K562 (cell line): ENCODE data around the gene C19orf85. TPM values are rescaled to one million over a fixed set of nuclear protein-coding genes. Genes with fewer than 3 reads are reported as not detected.
A peak's percentile ranks its signal among the peaks of the same experiment; 100 is the strongest.

Experiments
- ATAC-seq: fragments of 200-7000 bp; cut with Tn5 transposase; 3 replicates; pipeline ENCODE4 v1.9.1; 2020; ENCODE audit warnings: moderate library complexity
- BruUV-seq: library from RNA; stranded (reverse); fragments of 400-500 nt; replicated peaks from 2 replicates; lab custom pipeline; 2021; lab: Mats Ljungman, UMichigan
- CTCF ChIA-PET: fragments of 300-600 bp; formaldehyde crosslinking; extraction: SDS; loops from one replicate; lab custom pipeline; 2021; ENCODE audit warnings: low intra/inter-chr PET ratio; lab: Yijun Ruan, JAX
- POLR2A ChIA-PET: fragments of 300-600, 350-650 bp; sonication (Branson Sonifier 250); formaldehyde crosslinking; extraction: SDS; loops from one replicate; lab custom pipeline; 2021; ENCODE audit warnings: antibody characterized with exemption, inconsistent platforms; lab: Yijun Ruan, JAX
- DNase-seq, 4 experiments: peaks; one replicate each; pipeline versions ENCODE4 v3.0.0 to v3.0.0-alpha.2; 2011 to 2018; ENCODE audit warnings: low spot score in 3 of 4, mixed read lengths in 3 of 4; ENCODE audit errors: extremely low read depth in 1 of 4
- FAIRE-seq: peaks from 2 replicates; lab custom pipeline; 2011; peaks lifted over from hg19 to GRCh38; lab: Jason Lieb, UNC
- H2AFZ ChIP-seq: 2 replicates; pipeline ENCODE4 v1.6.0; 2011; ENCODE audit warnings: low read depth, low read length, control low read depth, inconsistent platforms
- H3K27ac ChIP-seq: fragments of 200-600 bp; 3 replicates; pipeline ENCODE4 v1.8.0; 2011; ENCODE audit warnings: low read depth, mild to moderate bottlenecking, control low read depth, inconsistent platforms, low read length, moderate library complexity, mixed read lengths; ENCODE audit errors: extremely low read depth
- H3K27me3 ChIP-seq, 2 experiments: fragments of 300-600 bp in 1 of 2; 2 replicates in 1 of 2; 3 replicates in 1 of 2; pipeline versions ENCODE4 v1.6.0 to v1.8.0; 2011; ENCODE audit warnings: inconsistent platforms in 2 of 2, low read length in 2 of 2, mild to moderate bottlenecking in 1 of 2, mixed read lengths in 1 of 2, moderate library complexity in 1 of 2; ENCODE audit not compliant: control insufficient read depth in 2 of 2, insufficient read depth in 2 of 2
- H3K36me3 ChIP-seq: fragments of 300-600 bp; 3 replicates; pipeline ENCODE4 v1.8.0; 2011; ENCODE audit warnings: mild to moderate bottlenecking, low read length, inconsistent platforms; ENCODE audit not compliant: control insufficient read depth, insufficient read depth
- H3K4me1 ChIP-seq, 2 experiments: fragments of 200-600 bp in 1 of 2; replicated peaks in 1 of 2; 2 replicates in 1 of 2; 3 replicates in 1 of 2; pipeline versions ENCODE4 v1.5.1 to v1.8.0; 2011; ENCODE audit warnings: inconsistent platforms in 2 of 2, low read length in 2 of 2, mild to moderate bottlenecking in 1 of 2, mixed read lengths in 1 of 2, moderate library complexity in 1 of 2; ENCODE audit not compliant: control insufficient read depth in 2 of 2, insufficient read depth in 2 of 2
- H3K4me2 ChIP-seq: 2 replicates; pipeline ENCODE4 v1.6.1; 2011; ENCODE audit warnings: low read length, control low read depth, inconsistent platforms, mixed read lengths; ENCODE audit not compliant: insufficient read depth
- H3K4me3 ChIP-seq: fragments of 200-600 bp; sonication (generic), shearing (Covaris generic); 2 replicates; pipeline ENCODE4 v1.5.1; 2016; ENCODE audit warnings: control low read depth, inconsistent platforms
- H3K79me2 ChIP-seq: fragments of 200-600 bp; 3 replicates; pipeline ENCODE4 v1.8.0; 2011; ENCODE audit warnings: low read length, inconsistent platforms; ENCODE audit not compliant: control insufficient read depth, insufficient read depth
- H3K9ac ChIP-seq, 2 experiments: 2 replicates each; pipeline versions ENCODE4 v1.6.0 to v1.6.1; 2011; ENCODE audit warnings: low read depth in 2 of 2, low read length in 2 of 2, control low read depth in 1 of 2, inconsistent platforms in 1 of 2, mild to moderate bottlenecking in 1 of 2, mixed read lengths in 1 of 2; ENCODE audit not compliant: insufficient read depth in 1 of 2
- H3K9me1 ChIP-seq: one replicate; pipeline ENCODE4 v1.6.0; 2011; ENCODE audit warnings: inconsistent platforms, mild to moderate bottlenecking, low read length, moderate library complexity; ENCODE audit not compliant: control insufficient read depth, insufficient read depth
- H3K9me3 ChIP-seq: replicated peaks from 2 replicates; pipeline ENCODE4 v1.5.1; 2011; ENCODE audit warnings: low read depth, low read length, inconsistent platforms; ENCODE audit not compliant: control insufficient read depth, insufficient read depth
- H4K20me1 ChIP-seq: replicated peaks from 2 replicates; pipeline ENCODE4 v1.6.1; 2011; ENCODE audit warnings: low read length, inconsistent platforms, mixed read lengths; ENCODE audit not compliant: control insufficient read depth, insufficient read depth
- ATF1 ChIP-seq, 2 experiments: fragments of 450-650 bp in 1 of 2; IDR thresholded peaks; 2 replicates each; pipeline ENCODE4 v1.6.1; 2016; ENCODE audit warnings: missing compliant biosample characterization in 1 of 2, missing genetic modification characterization in 1 of 2
- BHLHE40 ChIP-seq: IDR thresholded peaks from 2 replicates; pipeline ENCODE4 v1.6.1; 2011; ENCODE audit warnings: low read length, improper control_type of control experiment
- CBFA2T2 ChIP-seq: fragments of 450-650 bp; conservative IDR thresholded peaks from 2 replicates; pipeline ENCODE4 v1.6.1; 2017; ENCODE audit warnings: mild to moderate bottlenecking
- CREM ChIP-seq: IDR thresholded peaks from 2 replicates; pipeline ENCODE4 v1.6.1; 2014; ENCODE audit warnings: antibody characterized with exemption, low read depth
- FOXK1 ChIP-seq: sonication (generic); formaldehyde crosslinking; IDR thresholded peaks from 2 replicates; pipeline ENCODE4 v1.8.0; 2022; ENCODE audit warnings: missing genetic modification reagents, mild to moderate bottlenecking, borderline replicate concordance
- FOXM1 ChIP-seq, 2 experiments: fragments of 450-650 bp in 1 of 2; sonication (generic) in 1 of 2; formaldehyde crosslinking in 1 of 2; IDR thresholded peaks; 2 replicates each; pipeline versions ENCODE4 v1.6.1 to v1.9.0; 2017 to 2022; ENCODE audit warnings: low read depth in 2 of 2, mild to moderate bottlenecking in 2 of 2, missing genetic modification reagents in 1 of 2, moderate library complexity in 1 of 2
- KDM1A ChIP-seq, 2 experiments: fragments of 450-650 bp; IDR thresholded peaks; 2 replicates each; pipeline ENCODE4 v1.6.1; 2016; ENCODE audit warnings: mild to moderate bottlenecking in 2 of 2
- KDM2B ChIP-seq: fragments of 250-450 bp; sonication (Bioruptor Pico); IDR thresholded peaks from 2 replicates; pipeline ENCODE4 v1.8.0; 2021; ENCODE audit warnings: mild to moderate bottlenecking, moderate library complexity
- PHB2 ChIP-seq: fragments of 450-650 bp; IDR thresholded peaks from 2 replicates; pipeline ENCODE4 v1.6.1; 2017; ENCODE audit warnings: low read depth
- SMAD4 ChIP-seq: fragments of 250-450 bp; sonication (Bioruptor Pico); conservative IDR thresholded peaks from 2 replicates; pipeline ENCODE4 v1.8.0; 2021; ENCODE audit warnings: inconsistent platforms, mild to moderate bottlenecking, moderate library complexity
- XRCC3 ChIP-seq: fragments of 450-650 bp; IDR thresholded peaks from 2 replicates; pipeline ENCODE4 v1.6.1; 2017; ENCODE audit warnings: mild to moderate bottlenecking, moderate library complexity
- ZNF12 ChIP-seq: sonication (generic); formaldehyde crosslinking; IDR thresholded peaks from 2 replicates; pipeline ENCODE4 v1.4.0; 2020; ENCODE audit warnings: mild to moderate bottlenecking, missing genetic modification reagents
- ZNF324 ChIP-seq: fragments of 250-450 bp; sonication (Bioruptor Pico); IDR thresholded peaks from 2 replicates; pipeline ENCODE4 v1.4.0; 2020; ENCODE audit warnings: mild to moderate bottlenecking
- WGBS: fragments of 100-300 bp; shearing (Covaris generic); methylation state at CpG from one replicate; pipeline ENCODE4 v1.1.6; 2016; ENCODE audit warnings: low coverage, mixed read lengths; ENCODE audit not compliant: insufficient coverage; ENCODE audit errors: missing lambda C conversion rate; 5-methylcytosine and 5-hydroxymethylcytosine counted together
- in situ Hi-C: fragments of 300-500 bp; cut with MboI; formaldehyde crosslinking; loops from 4 replicates; pipeline ENCODE4 v1.15.0; 2018; ENCODE audit warnings: inconsistent platforms, mixed read lengths
- intact Hi-C: fragments of 100-400 bp; cut with micrococcal nuclease; formaldehyde crosslinking; loops from 2 replicates; pipeline ENCODE4 v1.14.2; 2022
- polyA plus RNA-seq, 8 experiments: library from polyadenylated mRNA; depleted of rRNA in 4 of 8; stranded (reverse) in 5 of 8; unstranded in 3 of 8; fragments of >200 nt; fragmentation: Nextera tagmentation in 2 of 8; fragmentation: Illumina TruSeq in 1 of 8; extraction: Ambion mirVana in 2 of 8; extraction: Trizol in 1 of 8; gene quantifications; 2 replicates each; pipeline versions ENCODE4 v1.2.1 to v1.2.3, GENCODE V29; 2011 to 2014; ENCODE audit warnings: inconsistent platforms in 1 of 8, missing spikeins in 1 of 8
- total RNA-seq, 7 experiments: library from RNA; depleted of rRNA in 6 of 7; stranded (reverse); fragments of >200 nt in 6 of 7; fragmentation: Illumina TruSeq in 2 of 7; extraction: Trizol in 2 of 7; gene quantifications; 2 replicates each; pipeline versions ENCODE4 v1.2.1 to v1.2.3, GENCODE V29; 2011 to 2021; ENCODE audit warnings: low replicate concordance in 1 of 7
- TF ChIP-seq, protein P1 (sequence below): fragments of 250-450 bp; sonication (Bioruptor Pico); IDR thresholded peaks from 2 replicates; pipeline ENCODE4 v1.5.1; 2021; ENCODE audit warnings: mild to moderate bottlenecking
- TF ChIP-seq, protein P2 (sequence below): fragments of 250-450 bp; sonication (Bioruptor Pico); IDR thresholded peaks from 2 replicates; pipeline ENCODE4 v1.6.1; 2021; ENCODE audit warnings: mild to moderate bottlenecking
- TF ChIP-seq, protein P3 (sequence below): fragments of 450-650 bp; IDR thresholded peaks from one replicate; pipeline ENCODE4 v1.6.1; 2018; ENCODE audit warnings: mild to moderate bottlenecking, moderate library complexity; ENCODE audit not compliant: partially characterized antibody
- TF ChIP-seq, protein P4 (sequence below): IDR thresholded peaks from 3 replicates; pipeline ENCODE4 v1.6.1; 2011; ENCODE audit warnings: borderline replicate concordance, mild to moderate bottlenecking, moderate library complexity; ENCODE audit not compliant: insufficient read length; ENCODE audit errors: extremely low read depth

Gene C19orf85
- total and polyA plus RNA-seq, 9 of the 15 experiments (the other 6 are each of a cell fraction or from before 2014, with no cell fraction given) = not detected

DNA sequence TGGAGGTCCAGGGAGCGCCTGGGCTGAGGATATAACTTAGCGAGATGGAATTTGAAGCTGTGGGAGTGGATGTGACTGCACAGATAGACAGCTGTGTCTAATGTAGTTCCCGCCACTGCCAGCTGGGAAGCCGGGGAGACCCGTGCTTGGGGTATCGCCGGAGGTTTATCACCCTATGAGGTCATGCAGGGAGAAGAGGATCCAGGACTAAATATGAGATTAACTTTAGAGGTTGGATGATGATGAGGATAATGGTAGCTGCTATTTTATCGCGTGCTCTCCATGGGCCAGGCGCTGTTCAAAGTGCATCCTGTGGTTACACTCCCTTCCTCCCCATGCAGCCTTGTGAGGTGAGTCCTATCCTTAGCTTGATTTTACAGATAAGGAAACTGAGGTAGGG lies 43.6 kb upstream of the C19orf85 start:
- Histone ChIP-seq H3K9me3 (no peaks in the 10 kb centered on the region; the same call in 1 of the 2 replicates), H3K4me2 (no peak overlapping the region), H3K27ac (no peak overlapping the region), H3K9me1 (no peaks in the 10 kb centered on the region), H3K4me3 (no peak overlapping the region), H4K20me1 (no peaks in the 10 kb centered on the region; the same call in 1 of the 2 replicates), H2AFZ (no peak overlapping the region), H3K79me2 (no peaks in the 10 kb centered on the region), H3K36me3 (no peaks in the 10 kb centered on the region), H3K9ac (peak overlapping the region in 1 of 2 experiments; percentile 50; a peak in 1 of 4 replicates), H3K27me3 (peaks cover 6 to 18% of the 10 kb centered on the region in 2 experiments; a peak in 3 of 5 replicates), H3K4me1 (peaks cover 12 to 22% of the 10 kb centered on the region in 2 experiments)
- ChIA-PET CTCF (no interaction called here), POLR2A (interaction anchor here (0.7 to 1.2 kb wide), 2 partner anchors 108 kb away, joined by 3 to 4 read pairs; no protein-coding TSS in a partner anchor)
- no peak for FAIRE-seq
- WGBS = 0% methylated on average over 10 of the region's 10 CpGs
- intact Hi-C loops (loop anchor here (10.0 kb wide), 1 partner anchor 353 kb away; the partner anchor contains the start of gene TNNI3), in situ Hi-C loops (no loop called here)
- ATAC-seq = no peak
- BruUV-seq = no TSS peak
- DNase-seq = peak in 1 of 4 experiments; percentile 34
- TF ChIP-seq, protein P1, sequence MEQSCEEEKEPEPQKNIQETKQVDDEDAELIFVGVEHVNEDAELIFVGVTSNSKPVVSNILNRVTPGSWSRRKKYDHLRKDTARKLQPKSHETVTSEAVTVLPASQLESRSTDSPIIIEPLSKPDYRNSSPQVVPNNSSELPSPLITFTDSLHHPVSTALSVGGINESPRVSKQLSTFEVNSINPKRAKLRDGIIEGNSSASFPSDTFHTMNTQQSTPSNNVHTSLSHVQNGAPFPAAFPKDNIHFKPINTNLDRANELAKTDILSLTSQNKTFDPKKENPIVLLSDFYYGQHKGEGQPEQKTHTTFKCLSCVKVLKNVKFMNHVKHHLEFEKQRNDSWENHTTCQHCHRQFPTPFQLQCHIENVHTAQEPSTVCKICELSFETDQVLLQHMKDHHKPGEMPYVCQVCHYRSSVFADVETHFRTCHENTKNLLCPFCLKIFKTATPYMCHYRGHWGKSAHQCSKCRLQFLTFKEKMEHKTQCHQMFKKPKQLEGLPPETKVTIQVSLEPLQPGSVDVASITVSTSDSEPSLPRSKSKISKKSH (CRISPR knock-in tag) = no peak
- TF ChIP-seq CBFA2T2 = peak; percentile 69
- peak; percentile 32 for TF ChIP-seq BHLHE40
- no peak; the same call in 1 of the 2 replicates for TF ChIP-seq SMAD4 (CRISPR knock-in tag)
- TF ChIP-seq, protein P2, sequence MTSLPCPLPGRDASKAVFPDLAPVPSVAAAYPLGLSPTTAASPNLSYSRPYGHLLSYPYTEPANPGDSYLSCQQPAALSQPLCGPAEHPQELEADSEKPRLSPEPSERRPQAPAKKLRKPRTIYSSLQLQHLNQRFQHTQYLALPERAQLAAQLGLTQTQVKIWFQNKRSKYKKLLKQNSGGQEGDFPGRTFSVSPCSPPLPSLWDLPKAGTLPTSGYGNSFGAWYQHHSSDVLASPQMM (CRISPR knock-in tag) = no peak
- no peak for TF ChIP-seq ZNF324
- peak in 1 of 2 experiments; percentile 33; a peak in 1 of 4 replicates for TF ChIP-seq KDM1A (IDR thresholded peaks at IDR 0.05)
- no peak for TF ChIP-seq ATF1 (CRISPR knock-in tag; IDR thresholded peaks at IDR 0.05)
- no peak for TF ChIP-seq ATF1 (tag; IDR thresholded peaks at IDR 0.05)
- peak; percentile 33; the same call in 1 of the 2 replicates for TF ChIP-seq CREM
- TF ChIP-seq FOXK1 = no peak
- no peak for TF ChIP-seq ZNF12 (CRISPR knock-in tag)
- TF ChIP-seq PHB2 = no peak
- TF ChIP-seq KDM2B (CRISPR knock-in tag) = no peak
- no peak for TF ChIP-seq XRCC3
- TF ChIP-seq, protein P3, sequence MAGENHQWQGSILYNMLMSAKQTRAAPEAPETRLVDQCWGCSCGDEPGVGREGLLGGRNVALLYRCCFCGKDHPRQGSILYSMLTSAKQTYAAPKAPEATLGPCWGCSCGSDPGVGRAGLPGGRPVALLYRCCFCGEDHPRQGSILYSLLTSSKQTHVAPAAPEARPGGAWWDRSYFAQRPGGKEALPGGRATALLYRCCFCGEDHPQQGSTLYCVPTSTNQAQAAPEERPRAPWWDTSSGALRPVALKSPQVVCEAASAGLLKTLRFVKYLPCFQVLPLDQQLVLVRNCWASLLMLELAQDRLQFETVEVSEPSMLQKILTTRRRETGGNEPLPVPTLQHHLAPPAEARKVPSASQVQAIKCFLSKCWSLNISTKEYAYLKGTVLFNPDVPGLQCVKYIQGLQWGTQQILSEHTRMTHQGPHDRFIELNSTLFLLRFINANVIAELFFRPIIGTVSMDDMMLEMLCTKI = no peak
- TF ChIP-seq, protein P4, sequence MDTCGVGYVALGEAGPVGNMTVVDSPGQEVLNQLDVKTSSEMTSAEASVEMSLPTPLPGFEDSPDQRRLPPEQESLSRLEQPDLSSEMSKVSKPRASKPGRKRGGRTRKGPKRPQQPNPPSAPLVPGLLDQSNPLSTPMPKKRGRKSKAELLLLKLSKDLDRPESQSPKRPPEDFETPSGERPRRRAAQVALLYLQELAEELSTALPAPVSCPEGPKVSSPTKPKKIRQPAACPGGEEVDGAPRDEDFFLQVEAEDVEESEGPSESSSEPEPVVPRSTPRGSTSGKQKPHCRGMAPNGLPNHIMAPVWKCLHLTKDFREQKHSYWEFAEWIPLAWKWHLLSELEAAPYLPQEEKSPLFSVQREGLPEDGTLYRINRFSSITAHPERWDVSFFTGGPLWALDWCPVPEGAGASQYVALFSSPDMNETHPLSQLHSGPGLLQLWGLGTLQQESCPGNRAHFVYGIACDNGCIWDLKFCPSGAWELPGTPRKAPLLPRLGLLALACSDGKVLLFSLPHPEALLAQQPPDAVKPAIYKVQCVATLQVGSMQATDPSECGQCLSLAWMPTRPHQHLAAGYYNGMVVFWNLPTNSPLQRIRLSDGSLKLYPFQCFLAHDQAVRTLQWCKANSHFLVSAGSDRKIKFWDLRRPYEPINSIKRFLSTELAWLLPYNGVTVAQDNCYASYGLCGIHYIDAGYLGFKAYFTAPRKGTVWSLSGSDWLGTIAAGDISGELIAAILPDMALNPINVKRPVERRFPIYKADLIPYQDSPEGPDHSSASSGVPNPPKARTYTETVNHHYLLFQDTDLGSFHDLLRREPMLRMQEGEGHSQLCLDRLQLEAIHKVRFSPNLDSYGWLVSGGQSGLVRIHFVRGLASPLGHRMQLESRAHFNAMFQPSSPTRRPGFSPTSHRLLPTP = no peak
- no peak for TF ChIP-seq FOXM1 (IDR thresholded peaks at IDR 0.05; ENCODE audit: low read depth)
- TF ChIP-seq FOXM1 (CRISPR knock-in tag; IDR thresholded peaks at IDR 0.05; ENCODE audit: low read depth) = no peak
